Measurements from ENCODE around the gene SIRT7. TPM values are rescaled to one million over a fixed set of nuclear protein-coding genes. Genes with fewer than 3 reads are reported as not detected.

Gene SIRT7
- total RNA-seq, 4 donors from 2014 or later = 14.3 to 24.1 (median 18.3) TPM

- H3K9me3 ChIP-seq = no peaks in the 10 kb centered on the region
- no peak for TF ChIP-seq POLR2A (IDR thresholded peaks at IDR 0.05)
- H3K36me3 ChIP-seq = no peaks in the 10 kb centered on the region
- H3K27me3 ChIP-seq = peaks cover 27% of the 10 kb centered on the region
- no peak overlapping the region for H3K27ac ChIP-seq
- H3K4me1 ChIP-seq = peaks cover 0 to 24% (median 19%) of the 10 kb centered on the region in 3 donors
- ATAC-seq = no peak
- 63 to 66% methylated on average over 8 to 11 of the region's 20 CpGs for WGBS, 2 donors (ENCODE audit: low coverage in 1 of 2)
- no peak overlapping the region for H3K4me3 ChIP-seq
Measured at GRCh38 chr17:81930142-81931125, 12.5 kb upstream of the SIRT7 start.

- Histone ChIP-seq H3K4me1 (peaks cover 0 to 34% (median 29%) of the 10 kb centered on the region in 3 donors), H3K4me3 (no peak overlapping the region), H3K27me3 (peaks cover 27% of the 10 kb centered on the region), H3K9me3 (no peaks in the 10 kb centered on the region), H3K36me3 (no peaks in the 10 kb centered on the region), H3K27ac (no peak overlapping the region)
- 100% methylated on average over 1 of the region's 31 CpGs; no CpG with 5 or more reads in 1 of the 2 donors for WGBS, 2 donors (ENCODE audit: low coverage in 1 of 2)
- no peak for TF ChIP-seq EP300 (IDR thresholded peaks at IDR 0.05)
- TF ChIP-seq POLR2AphosphoS5 (IDR thresholded peaks at IDR 0.05) = no peak
- TF ChIP-seq, protein P1, sequence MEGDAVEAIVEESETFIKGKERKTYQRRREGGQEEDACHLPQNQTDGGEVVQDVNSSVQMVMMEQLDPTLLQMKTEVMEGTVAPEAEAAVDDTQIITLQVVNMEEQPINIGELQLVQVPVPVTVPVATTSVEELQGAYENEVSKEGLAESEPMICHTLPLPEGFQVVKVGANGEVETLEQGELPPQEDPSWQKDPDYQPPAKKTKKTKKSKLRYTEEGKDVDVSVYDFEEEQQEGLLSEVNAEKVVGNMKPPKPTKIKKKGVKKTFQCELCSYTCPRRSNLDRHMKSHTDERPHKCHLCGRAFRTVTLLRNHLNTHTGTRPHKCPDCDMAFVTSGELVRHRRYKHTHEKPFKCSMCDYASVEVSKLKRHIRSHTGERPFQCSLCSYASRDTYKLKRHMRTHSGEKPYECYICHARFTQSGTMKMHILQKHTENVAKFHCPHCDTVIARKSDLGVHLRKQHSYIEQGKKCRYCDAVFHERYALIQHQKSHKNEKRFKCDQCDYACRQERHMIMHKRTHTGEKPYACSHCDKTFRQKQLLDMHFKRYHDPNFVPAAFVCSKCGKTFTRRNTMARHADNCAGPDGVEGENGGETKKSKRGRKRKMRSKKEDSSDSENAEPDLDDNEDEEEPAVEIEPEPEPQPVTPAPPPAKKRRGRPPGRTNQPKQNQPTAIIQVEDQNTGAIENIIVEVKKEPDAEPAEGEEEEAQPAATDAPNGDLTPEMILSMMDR (IDR thresholded peaks at IDR 0.05) = no peak
- TF ChIP-seq POLR2A (IDR thresholded peaks at IDR 0.05) = no peak
- ATAC-seq = no peak
Measured at GRCh38 chr17:81929253-81930141, 11.5 kb upstream of the SIRT7 start.

DNA sequence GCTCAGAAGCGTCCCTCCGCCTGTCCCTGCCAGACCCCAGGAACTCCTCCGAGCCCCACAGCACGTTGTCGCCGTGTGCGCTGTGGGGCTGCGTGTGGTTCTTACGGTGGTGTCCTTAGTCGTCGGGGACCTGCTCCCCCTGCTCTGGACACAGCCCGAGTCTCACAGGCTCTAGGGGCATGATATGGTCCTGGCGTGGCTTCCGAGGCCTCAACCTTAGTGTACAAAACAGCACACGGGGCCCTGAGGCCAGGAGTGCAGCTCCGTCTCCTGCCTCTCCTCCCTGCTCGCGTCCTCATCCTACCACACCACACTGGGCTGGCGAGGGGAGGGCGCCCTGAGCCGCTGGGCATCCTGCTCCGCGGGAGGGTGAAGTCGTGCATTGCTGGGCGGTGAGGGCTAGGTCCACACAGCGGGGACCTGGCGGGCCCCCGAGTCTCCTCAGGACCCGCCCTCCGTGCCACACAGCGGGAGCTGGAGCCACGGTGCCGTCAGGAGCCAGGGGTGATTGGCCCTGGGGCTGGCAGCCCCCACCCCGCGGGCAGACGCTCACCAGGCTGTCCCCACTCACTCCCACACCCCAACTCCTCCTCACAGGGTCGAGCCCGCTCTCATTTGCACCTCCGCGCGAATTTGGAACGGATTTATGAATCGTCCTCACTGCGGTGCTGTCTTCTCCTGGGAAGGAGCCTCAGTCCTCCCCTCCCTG is 10.7 kb upstream of the SIRT7 start:
- WGBS, 2 donors (ENCODE audit: low coverage in 1 of 2) = no CpG with 5 or more reads among the region's 44 CpGs
- no peak for TF ChIP-seq POLR2A (IDR thresholded peaks at IDR 0.05)
- no peak for TF ChIP-seq EP300 (IDR thresholded peaks at IDR 0.05)
- TF ChIP-seq, protein P1 (IDR thresholded peaks at IDR 0.05) = no peak
- no peak for TF ChIP-seq POLR2AphosphoS5 (IDR thresholded peaks at IDR 0.05)
- Histone ChIP-seq H3K36me3 (no peaks in the 10 kb centered on the region), H3K27me3 (peaks cover 27% of the 10 kb centered on the region), H3K9me3 (no peaks in the 10 kb centered on the region), H3K4me3 (peak overlapping the region; percentile 51 to 99), H3K4me1 (peaks cover 0 to 41% (median 37%) of the 10 kb centered on the region in 3 donors), H3K27ac (peak overlapping the region in 2 of 4 donors; percentile 98 to 99)
- no peak for ATAC-seq

DNA sequence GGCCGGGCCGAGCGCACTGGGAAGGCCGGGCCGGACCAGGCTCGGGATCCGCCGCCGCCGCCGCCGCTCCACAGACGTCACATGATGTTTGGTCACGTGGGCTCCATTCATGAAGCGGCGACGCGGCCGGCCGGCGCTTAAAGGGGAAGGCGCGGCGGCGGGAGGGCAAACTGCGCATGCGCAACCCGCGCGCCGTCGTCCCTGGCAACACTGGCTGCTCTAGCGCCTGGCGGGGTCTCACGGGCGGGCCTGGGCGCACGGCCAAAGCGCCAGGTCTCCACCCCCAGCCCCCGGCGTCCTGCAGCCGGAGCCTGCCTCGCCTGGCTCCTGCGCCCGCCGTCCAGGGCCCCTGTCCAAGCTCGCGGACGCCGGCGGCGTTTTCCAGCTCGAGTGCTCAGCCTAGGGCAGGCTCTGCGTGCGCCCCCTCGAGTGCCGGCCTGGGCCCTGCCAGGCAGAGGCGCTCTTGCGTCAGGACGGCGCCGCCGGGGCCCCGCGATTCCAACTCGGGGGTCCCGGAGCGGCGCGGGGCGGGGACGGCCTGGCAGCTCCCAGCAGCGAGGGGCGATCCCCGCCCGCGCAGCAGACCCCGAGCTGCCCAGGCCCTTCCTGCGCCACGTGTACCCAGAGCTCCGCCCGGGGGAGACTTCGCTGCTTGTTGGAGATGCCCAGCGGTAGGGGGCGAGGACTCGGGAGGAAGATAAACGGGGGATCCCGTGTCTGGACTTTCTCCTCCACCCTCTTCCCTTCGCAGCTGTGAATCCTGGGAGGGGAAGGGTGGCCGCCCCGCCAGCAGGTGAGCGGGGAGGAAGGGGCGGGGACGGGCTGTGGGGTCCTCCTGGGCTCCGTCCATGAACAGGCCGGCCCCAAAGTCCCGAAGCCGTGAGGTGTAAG is 9.9 kb upstream of the SIRT7 start, which contains the start of gene MAFG:
TSS of gene MAFG (minus strand) at position 83 of the 891 bp plus-strand sequence. CDS start 4,550 bp downstream, outside the sequence.
- Histone ChIP-seq H3K4me3 (peak within 1 kb of the TSS; percentile 93 to 99), H3K4me1 (peaks cover 0 to 49% (median 45%) of the 10 kb centered on the region in 3 donors), H3K27me3 (peaks cover 27% of the 10 kb centered on the region), H3K9me3 (no peaks in the 10 kb centered on the region), H3K27ac (peak within 1 kb of the TSS; percentile 90 to 99 (median 97)), H3K36me3 (peaks cover 0 to 1% of the 10 kb centered on the region in 2 donors)
- 4% methylated on average over 4 of the region's 98 CpGs; no CpG with 5 or more reads in 1 of the 2 donors for WGBS, 2 donors (ENCODE audit: low coverage in 1 of 2)
- peak; percentile 79 for ATAC-seq
- peak; percentile 61 to 64 for TF ChIP-seq POLR2A (IDR thresholded peaks at IDR 0.05)
- TF ChIP-seq, protein P1 (IDR thresholded peaks at IDR 0.05) = peak in 3 of 4 experiments; percentile 22 to 72 (median 28)
- TF ChIP-seq POLR2AphosphoS5 (IDR thresholded peaks at IDR 0.05) = peak; percentile 35
- TF ChIP-seq EP300 (IDR thresholded peaks at IDR 0.05) = no peak

All from gastroesophageal sphincter (tissue), 4 donors.